Stimulated activated naive CD8-positive, alpha-beta T cell treated with anti-CD3 and anti-CD28 coated beads, Interleukin-15, Interleukin-2, amounts not matched to agents 100 U/mL and 50 U/mL, for 24 hours (primary cell): Measurements from ENCODE around the gene BRSK1.

Source experiments
- ATAC-seq: fragments of 150-1000 bp; cut with Tn5 transposase; one replicate; pipeline ENCODE4 v1.10.0; 2021
- DNase-seq: peaks from one replicate; pipeline ENCODE4 v3.0.0; 2021

Gene BRSK1

DNA sequence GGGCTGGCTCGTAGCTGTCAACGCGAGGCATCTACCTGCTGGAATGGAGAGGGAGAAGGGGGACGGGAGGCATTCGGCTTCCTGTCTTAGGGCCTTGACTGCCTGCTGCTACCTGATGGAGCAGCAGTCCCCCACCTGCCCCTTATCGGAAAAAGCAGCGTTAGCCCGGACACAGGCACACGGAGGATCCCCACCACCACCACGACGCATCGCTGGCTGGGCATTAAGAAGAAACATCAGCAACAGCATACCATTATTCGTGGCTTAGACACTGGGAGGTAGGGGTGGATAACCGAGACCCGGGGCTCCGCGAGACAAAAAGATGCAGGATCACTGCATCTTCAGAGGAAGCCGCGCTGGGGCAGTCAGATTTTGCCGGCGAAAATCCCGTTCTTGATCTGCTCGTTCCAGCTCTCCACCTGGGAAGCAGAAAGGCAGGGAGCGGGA lies 69.6 kb downstream of the BRSK1 start:
- no peak for DNase-seq
- no peak for ATAC-seq

DNA sequence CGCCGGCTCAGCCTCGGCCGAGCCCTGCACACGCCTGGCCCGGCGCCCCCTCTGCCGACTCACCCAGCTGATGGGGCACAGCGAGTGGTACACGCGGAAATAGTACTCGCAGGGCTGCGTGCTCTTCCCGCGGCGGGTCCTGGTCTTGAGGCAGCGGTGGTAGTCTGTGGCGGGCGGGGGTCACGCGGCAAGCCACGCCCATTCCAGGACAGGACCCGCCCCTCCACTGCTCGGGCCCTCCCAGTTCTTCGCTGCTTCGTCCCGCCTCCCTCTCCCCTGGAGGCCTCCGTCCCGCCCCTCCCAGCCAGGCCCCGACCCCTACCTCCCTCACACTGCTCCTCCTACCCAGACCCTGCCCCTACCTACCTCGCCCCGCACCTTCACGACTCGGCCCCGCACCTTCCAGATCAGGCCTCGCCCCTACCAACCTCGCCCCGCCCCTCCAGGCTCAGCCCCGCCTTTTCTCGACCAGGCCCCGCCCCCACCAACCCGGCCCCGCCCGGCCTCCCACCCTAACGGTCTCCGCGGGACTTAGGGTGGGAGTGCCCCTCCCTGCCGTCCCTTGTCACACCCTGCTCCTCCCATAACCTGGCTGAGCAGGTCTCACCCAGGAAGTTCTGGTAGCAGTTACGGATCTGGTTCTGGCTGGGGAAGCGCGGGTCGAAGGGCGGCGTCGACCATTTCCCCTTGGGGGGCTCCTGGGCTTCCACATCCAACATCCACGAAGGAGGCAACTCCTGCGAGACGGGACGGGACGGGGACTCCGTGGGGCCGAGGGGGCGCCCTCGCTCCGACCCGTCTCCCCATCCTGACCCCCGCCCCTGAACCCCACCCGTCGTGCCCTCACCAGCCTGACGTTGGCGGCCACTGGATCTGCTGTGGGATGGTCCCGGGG lies 70.3 kb downstream of the BRSK1 start:
- peak; percentile 77 for DNase-seq
- ATAC-seq, result peak; percentile 82

DNA sequence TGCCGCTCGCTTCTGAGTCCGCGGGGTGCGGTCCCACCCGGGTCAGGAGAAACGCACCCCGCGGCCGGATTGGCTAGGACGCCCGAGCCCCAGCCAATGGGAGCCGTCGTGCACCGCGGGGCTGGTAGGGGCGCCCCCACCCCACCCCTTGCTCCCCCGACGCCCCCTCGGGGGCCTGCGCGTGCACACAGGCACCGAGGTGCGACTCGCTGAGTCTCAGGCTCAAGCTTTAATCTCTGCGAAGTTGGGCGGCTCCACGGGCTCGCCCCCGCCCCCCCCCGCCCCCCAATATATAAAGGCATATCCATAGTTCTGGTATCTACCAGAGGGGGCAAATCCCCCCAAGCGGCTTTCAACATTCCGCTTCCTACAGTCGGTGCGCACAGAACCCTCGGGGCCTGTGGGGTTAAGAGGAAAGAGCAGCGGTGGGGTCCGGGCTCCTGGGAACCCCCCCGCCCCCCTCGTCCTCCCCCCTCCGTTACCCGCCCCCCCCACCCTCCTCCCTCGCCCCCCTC lies 71.0 kb downstream of the BRSK1 start, which contains the start of gene COX6B2:
TSS of gene COX6B2 (minus strand) at position 22 of the 515 bp plus-strand sequence. CDS start 198 bp downstream, outside the sequence.
- DNase-seq, result no peak
- ATAC-seq, result no peak

DNA sequence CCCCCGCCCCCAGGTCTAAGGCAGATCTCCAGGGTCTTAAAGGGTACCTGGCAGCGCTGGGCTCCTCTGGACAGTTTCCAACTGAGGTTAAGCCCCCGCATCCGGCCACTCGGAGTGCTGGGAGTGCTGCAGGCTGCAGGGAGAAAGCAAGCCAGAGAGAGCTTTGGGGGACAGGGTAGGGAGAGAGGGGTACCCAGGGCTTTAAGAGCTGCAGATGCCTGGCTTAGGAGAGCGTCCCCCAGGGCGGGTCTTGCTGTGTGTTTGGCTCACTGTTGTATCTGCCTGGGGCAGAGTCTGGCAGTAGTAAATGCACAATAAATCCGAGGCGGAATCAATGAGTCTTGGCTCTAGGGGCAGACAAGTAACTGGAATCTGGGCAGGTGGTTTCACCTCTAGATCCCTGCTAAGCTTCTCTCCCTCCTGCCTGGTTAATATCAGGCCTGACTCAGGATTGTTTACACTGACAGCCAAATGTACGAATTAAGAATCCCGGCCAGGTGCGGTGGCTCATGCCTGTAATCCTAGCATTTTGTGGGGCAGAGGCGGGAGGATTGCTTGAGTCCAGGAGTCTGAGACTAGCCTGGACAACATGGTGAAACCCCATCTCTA lies 71.5 kb downstream of the BRSK1 start:
- no peak for ATAC-seq
- no peak for DNase-seq

DNA sequence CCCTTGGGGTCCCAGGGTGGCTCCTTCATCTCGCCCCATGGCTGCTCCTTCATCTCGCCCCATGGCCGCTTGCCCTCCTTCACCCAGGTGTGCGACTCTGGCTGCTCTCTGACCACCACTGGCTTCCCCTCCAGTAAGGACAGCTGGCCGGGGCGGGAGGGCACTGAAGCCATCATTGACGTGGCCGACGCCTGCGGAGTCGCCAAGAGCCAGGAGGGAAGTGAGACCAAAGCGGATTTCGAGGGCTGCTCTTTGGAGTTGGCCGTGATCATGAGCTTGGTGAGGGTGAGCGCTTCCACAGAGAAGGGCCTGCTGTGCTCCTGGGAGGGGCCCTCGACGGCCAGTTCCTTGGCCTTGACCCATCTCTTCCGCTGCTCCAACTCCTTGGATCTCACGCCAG lies 74.7 kb downstream of the BRSK1 start:
- no peak for ATAC-seq
- no peak for DNase-seq

DNA sequence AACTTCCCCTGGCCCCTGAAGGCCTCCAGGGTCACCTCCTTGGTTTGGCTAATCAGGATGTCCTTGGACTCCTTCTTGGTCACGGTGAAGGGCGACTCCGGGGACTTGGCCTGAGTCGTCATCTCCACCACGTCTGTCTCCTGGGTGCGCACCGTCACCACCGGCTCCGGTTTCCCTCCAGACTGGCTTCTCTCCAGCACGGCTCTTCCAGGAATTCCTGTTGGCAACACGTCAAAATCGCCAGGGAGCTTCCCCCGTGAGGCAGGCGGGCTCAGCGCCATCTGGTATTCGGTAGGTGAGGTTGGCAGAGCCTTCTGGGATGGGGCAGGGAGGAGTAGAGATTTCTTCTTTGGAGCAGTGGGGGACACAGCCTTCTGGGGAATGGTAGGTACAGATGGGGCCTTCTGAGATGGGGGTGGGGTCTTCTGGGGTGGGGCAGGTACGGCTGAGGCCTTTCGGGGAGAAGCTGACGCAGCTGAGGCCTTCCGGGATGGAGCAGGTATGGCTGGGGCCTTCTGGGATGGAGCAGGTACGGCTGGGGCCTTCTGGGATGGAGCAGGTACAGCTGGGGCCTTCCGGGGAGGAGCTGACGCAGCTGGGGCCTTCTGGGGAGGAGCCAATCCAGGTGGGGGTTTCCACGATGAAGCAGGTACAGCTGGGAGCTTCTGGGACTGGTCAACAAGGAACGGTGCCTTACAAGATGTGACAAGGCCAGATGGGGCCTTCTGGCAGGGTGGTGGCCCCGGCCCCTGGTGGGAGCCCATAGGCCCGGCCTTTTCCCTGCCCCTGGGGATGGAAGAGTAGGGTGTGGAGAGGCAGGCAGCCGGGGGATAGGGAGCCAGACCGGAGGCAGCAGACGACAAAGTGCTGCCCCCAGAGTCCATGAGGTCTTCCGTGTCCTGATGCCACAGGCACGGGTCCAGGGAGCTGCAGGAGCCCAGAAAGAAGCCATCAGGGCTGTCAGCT lies 75.4 kb downstream of the BRSK1 start:
- DNase-seq, result no peak
- ATAC-seq, result no peak

DNA sequence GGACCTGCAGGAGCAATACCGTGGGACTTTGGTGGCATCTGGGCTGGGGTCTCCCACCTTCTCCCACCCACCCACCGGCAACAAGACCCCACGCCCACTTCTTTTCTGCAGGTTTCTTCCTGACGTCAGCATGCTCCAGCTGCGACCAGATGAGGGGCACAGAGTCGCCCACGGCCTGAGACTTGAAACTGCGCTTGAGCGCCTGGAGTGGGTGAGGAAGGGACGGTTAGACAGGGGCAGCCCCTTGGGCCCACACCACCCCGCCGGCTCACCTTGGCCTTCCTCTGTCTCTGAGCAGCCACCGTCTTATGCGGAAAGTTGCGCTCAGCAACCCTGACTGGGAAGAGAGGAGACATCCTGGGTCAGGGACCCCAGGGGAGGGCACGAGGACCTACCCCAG lies 77.1 kb downstream of the BRSK1 start:
- no peak for DNase-seq
- ATAC-seq, result no peak
